MCF 10A (cell line): ENCODE measurements around the gene BPHL. TPM values are rescaled to one million over a fixed set of nuclear protein-coding genes. Genes with fewer than 3 reads are reported as not detected.
"Not testable (repeated sequence)": the region's sequence is repeated elsewhere in the genome, so short reads cannot be mapped to it uniquely, and the experiment has no call there.

Experiments used
- BruUV-seq: library from RNA; stranded (reverse); fragments of 400-500 nt; replicated peaks from 2 replicates; lab custom pipeline; 2021; lab: Mats Ljungman, UMichigan
- CTCF ChIA-PET: fragments of 300-600 bp; sonication (Branson Sonifier 250); formaldehyde crosslinking; extraction: SDS; loops from one replicate; lab custom pipeline; 2021; ENCODE audit warnings: antibody characterized with exemption, inconsistent platforms; lab: Yijun Ruan, JAX
- POLR2A ChIA-PET: fragments of 300-600, 350-650 bp; sonication (Branson Sonifier 250); formaldehyde crosslinking; extraction: SDS; loops from one replicate; lab custom pipeline; 2020; ENCODE audit warnings: antibody characterized with exemption, inconsistent platforms; lab: Yijun Ruan, JAX
- DNase-seq: peaks from one replicate; pipeline ENCODE4 v3.0.0-alpha.2; 2018; ENCODE audit not compliant: unreplicated experiment
- H3K27ac Mint-ChIP-seq: one replicate; pipeline ENCODE4 v1.8.0; 2022; ENCODE audit warnings: mild to moderate bottlenecking, low read depth, mixed read lengths; ENCODE audit not compliant: unreplicated experiment
- H3K27me3 Mint-ChIP-seq: one replicate; pipeline ENCODE4 v1.8.0; 2022; ENCODE audit warnings: mixed read lengths; ENCODE audit not compliant: insufficient read depth, unreplicated experiment
- H3K36me3 Mint-ChIP-seq: one replicate; pipeline ENCODE4 v1.8.0; 2022; ENCODE audit warnings: mild to moderate bottlenecking, moderate library complexity, mixed read lengths; ENCODE audit not compliant: insufficient read depth, unreplicated experiment
- H3K4me1 Mint-ChIP-seq: one replicate; pipeline ENCODE4 v1.8.0; 2022; ENCODE audit warnings: mixed read lengths; ENCODE audit not compliant: insufficient read depth, unreplicated experiment
- H3K4me3 Mint-ChIP-seq: one replicate; pipeline ENCODE4 v1.8.0; 2022; ENCODE audit warnings: mild to moderate bottlenecking, moderate library complexity, mixed read lengths; ENCODE audit not compliant: unreplicated experiment
- H3K9me3 Mint-ChIP-seq: one replicate; pipeline ENCODE4 v1.8.0; 2022; ENCODE audit warnings: mixed read lengths; ENCODE audit not compliant: unreplicated experiment
- intact Hi-C: fragments of 100-400 bp; cut with micrococcal nuclease; formaldehyde crosslinking; loops from 2 replicates; pipeline ENCODE4 v1.14.1; 2022
- total RNA-seq: library from RNA; stranded (reverse); gene quantifications from 2 replicates; pipeline ENCODE4 v1.2.3, GENCODE V29; 2022
- TF ChIP-seq, protein P1 (sequence below): fragments of 200-600 bp; IDR thresholded peaks from one replicate; pipeline ENCODE4 v1.8.0; 2022; ENCODE audit warnings: antibody characterized with exemption, mild to moderate bottlenecking; ENCODE audit not compliant: unreplicated experiment

BPHL gene
- total RNA-seq, 1 experiment from 2014 or later = 13.2 TPM

DNA sequence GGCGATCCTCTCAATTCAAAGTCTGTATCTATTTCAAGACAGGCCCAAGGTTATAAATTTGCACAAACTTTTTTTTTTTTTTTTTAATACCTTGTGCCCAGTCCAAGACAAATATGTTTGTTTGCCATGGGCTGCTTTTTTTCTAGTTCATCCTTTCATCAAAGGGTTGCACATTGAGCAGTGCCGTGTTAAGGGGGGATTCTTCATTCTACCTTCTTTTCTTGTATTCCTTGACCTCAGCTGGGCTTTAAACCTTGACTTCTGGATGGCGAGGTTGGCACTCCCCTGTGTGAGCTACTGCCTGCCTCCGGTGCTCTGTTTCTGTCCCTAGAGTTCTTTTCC, 42.8 kb upstream of the BPHL start:
- no TSS peak for BruUV-seq
- peaks cover 37% of the 10 kb centered on the region for H3K36me3 Mint-ChIP-seq
- H3K27ac Mint-ChIP-seq = peak overlapping the region; percentile 76
- H3K4me1 Mint-ChIP-seq = peaks cover 25% of the 10 kb centered on the region
- no peaks in the 10 kb centered on the region for H3K27me3 Mint-ChIP-seq
- DNase-seq = no peak
- no peak overlapping the region for H3K4me3 Mint-ChIP-seq
- CTCF ChIA-PET = interaction anchor here (1.1 kb wide), 1 partner anchor 130 kb away, joined by 3 read pairs; no protein-coding TSS in a partner anchor
- TF ChIP-seq, protein P1, sequence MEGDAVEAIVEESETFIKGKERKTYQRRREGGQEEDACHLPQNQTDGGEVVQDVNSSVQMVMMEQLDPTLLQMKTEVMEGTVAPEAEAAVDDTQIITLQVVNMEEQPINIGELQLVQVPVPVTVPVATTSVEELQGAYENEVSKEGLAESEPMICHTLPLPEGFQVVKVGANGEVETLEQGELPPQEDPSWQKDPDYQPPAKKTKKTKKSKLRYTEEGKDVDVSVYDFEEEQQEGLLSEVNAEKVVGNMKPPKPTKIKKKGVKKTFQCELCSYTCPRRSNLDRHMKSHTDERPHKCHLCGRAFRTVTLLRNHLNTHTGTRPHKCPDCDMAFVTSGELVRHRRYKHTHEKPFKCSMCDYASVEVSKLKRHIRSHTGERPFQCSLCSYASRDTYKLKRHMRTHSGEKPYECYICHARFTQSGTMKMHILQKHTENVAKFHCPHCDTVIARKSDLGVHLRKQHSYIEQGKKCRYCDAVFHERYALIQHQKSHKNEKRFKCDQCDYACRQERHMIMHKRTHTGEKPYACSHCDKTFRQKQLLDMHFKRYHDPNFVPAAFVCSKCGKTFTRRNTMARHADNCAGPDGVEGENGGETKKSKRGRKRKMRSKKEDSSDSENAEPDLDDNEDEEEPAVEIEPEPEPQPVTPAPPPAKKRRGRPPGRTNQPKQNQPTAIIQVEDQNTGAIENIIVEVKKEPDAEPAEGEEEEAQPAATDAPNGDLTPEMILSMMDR = no peak
- POLR2A ChIA-PET = interaction anchor here (0.5 to 2.4 kb wide), 5 partner anchors 9 to 672 kb away, joined by 3 to 5 read pairs (median 4); partner anchors contain the start of gene TUBB2A
- H3K9me3 Mint-ChIP-seq = no peaks in the 10 kb centered on the region
- intact Hi-C loops = no loop called here

DNA sequence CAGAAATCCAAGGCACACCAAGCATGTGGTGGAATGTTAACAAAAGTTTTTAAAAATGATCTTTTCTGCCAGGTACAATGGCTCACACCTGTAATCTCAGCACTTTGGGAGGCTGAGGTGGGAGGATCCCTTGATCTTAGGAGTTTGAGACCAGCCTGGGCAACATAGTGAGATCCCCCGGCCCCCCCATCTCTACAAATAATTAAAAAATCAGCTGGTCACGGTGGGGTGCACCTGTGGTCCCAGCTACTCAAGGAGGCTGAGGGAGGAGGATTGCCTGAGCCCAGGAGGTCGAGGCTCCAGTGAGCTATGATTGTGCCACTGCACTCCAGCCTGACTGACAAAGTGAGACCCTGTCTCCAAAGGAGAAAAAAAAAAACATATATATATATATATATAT, 42.2 kb upstream of the BPHL start:
- peaks cover 43% of the 10 kb centered on the region for H3K36me3 Mint-ChIP-seq
- ChIA-PET POLR2A (interaction anchor here (0.6 to 2.4 kb wide), 4 partner anchors 10 to 243 kb away, joined by 3 to 5 read pairs (median 4); no protein-coding TSS in a partner anchor), CTCF (interaction anchor here (0.5 to 1.1 kb wide), 2 partner anchors 129 to 230 kb away, joined by 3 read pairs; no protein-coding TSS in a partner anchor)

DNA sequence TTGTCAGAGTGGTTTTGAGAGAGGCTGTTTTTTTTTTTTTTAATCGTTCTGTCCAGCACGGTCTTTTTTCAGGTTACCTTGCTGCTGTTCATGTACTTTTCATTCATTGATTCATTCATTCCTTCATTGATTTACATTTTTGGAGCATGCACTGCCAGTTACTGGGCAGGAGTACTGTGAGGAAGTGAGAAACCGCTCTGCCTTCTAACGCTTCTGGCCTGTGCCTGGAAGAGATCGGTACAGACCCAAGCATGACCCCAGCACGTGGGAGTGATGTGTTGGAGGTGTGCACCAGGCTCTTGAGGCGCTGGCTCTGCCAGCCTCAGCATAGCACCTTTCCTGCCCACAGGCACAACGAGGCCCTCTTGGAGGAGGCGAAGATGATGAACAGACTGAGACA, 41.1 kb upstream of the BPHL start:
- Mint-ChIP-seq H3K9me3 (no peaks in the 10 kb centered on the region), H3K27me3 (no peaks in the 10 kb centered on the region), H3K27ac (no peak overlapping the region), H3K4me1 (peaks cover 20% of the 10 kb centered on the region), H3K4me3 (no peak overlapping the region), H3K36me3 (peaks cover 47% of the 10 kb centered on the region)
- ChIA-PET POLR2A (no interaction called here), CTCF (no interaction called here)
- BruUV-seq = no TSS peak
- DNase-seq = no peak
- intact Hi-C loops = no loop called here
- TF ChIP-seq, protein P1 = no peak

More for the DNA sequence above, 42.2 kb upstream of the BPHL start:
- H3K27ac Mint-ChIP-seq = peak overlapping the region; percentile 76
- no peaks in the 10 kb centered on the region for H3K27me3 Mint-ChIP-seq
- no peak overlapping the region for H3K4me3 Mint-ChIP-seq
- DNase-seq = no peak
- no peaks in the 10 kb centered on the region for H3K9me3 Mint-ChIP-seq
- no TSS peak for BruUV-seq
- TF ChIP-seq, protein P1 = no peak
- intact Hi-C loops = no loop called here
- peaks cover 20% of the 10 kb centered on the region for H3K4me1 Mint-ChIP-seq

DNA sequence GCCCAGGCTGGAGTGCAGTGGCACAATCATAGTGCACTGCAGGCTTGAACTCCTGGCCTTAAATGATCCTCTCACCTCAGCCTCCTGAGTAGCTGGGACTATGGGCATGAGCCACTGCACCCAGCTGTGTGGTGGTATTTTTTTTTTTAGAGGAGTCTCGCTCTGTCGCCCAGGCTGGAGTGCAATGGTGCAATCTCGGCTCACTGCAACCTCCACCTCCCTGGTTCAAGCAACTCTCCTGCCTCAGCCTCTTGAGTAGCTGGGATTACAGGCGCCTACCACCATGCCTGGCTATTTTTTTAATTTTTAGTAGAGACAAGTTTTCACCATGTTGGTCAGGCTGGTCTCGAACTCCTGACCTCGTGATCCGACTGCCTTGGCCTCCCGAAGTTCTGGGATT, 39.6 kb upstream of the BPHL start:
- intact Hi-C loops, H3K4me3 Mint-ChIP-seq, POLR2A ChIA-PET, H3K9me3 Mint-ChIP-seq, DNase-seq, H3K27me3 Mint-ChIP-seq, BruUV-seq, H3K27ac Mint-ChIP-seq: not testable (repeated sequence)
- CTCF ChIA-PET = interaction anchor here (1.5 kb wide), 1 partner anchor 9 kb away, joined by 5 read pairs; no protein-coding TSS in a partner anchor
- Mint-ChIP-seq H3K36me3 (peaks cover 61% of the 10 kb centered on the region), H3K4me1 (peaks cover 15% of the 10 kb centered on the region)
